ENCODE measurements around the gene JPH2.
A peak's percentile ranks its signal among the peaks of the same experiment; 100 is the strongest.

JPH2 gene

GRCh38 chr20:44091026-44091425 is 96.0 kb downstream of the JPH2 start:
- no peaks in the 10 kb centered on the region for H3K27me3 ChIP-seq (ENCODE audit: low read length)
- H3K79me2 ChIP-seq (ENCODE audit: insufficient read depth, low read length): no peaks in the 10 kb centered on the region
- no peak overlapping the region for H2AFZ ChIP-seq (ENCODE audit: low read depth, low read length, severe bottlenecking)
- H3K9me2 ChIP-seq (replicated peaks; ENCODE audit: insufficient read depth, low read length): no peaks in the 10 kb centered on the region
- no peak overlapping the region for H3K9ac ChIP-seq (ENCODE audit: low read length)
- TF ChIP-seq EZH2phosphoT487 (conservative IDR thresholded peaks at IDR 0.05; ENCODE audit: low read length): no peak
- no peak for TF ChIP-seq CTCF (IDR thresholded peaks at IDR 0.05; ENCODE audit: insufficient read depth, low read length, poor library complexity, severe bottlenecking)
- H3K4me3 ChIP-seq (ENCODE audit: insufficient read depth, low read length, poor library complexity, severe bottlenecking): no peak overlapping the region
- H3K9me3 ChIP-seq (ENCODE audit: insufficient read depth, low read length): no peaks in the 10 kb centered on the region
- H3F3A ChIP-seq (ENCODE audit: insufficient read depth): no peaks in the 10 kb centered on the region
- H4K20me1 ChIP-seq (ENCODE audit: low read depth, low read length): no peaks in the 10 kb centered on the region
- H3K36me3 ChIP-seq (ENCODE audit: low read length): no peaks in the 10 kb centered on the region
- H3K27ac ChIP-seq (ENCODE audit: low read depth, low read length): no peak overlapping the region
- no peak overlapping the region for H3K4me2 ChIP-seq (ENCODE audit: low read depth, low read length, poor library complexity, severe bottlenecking)

DNA sequence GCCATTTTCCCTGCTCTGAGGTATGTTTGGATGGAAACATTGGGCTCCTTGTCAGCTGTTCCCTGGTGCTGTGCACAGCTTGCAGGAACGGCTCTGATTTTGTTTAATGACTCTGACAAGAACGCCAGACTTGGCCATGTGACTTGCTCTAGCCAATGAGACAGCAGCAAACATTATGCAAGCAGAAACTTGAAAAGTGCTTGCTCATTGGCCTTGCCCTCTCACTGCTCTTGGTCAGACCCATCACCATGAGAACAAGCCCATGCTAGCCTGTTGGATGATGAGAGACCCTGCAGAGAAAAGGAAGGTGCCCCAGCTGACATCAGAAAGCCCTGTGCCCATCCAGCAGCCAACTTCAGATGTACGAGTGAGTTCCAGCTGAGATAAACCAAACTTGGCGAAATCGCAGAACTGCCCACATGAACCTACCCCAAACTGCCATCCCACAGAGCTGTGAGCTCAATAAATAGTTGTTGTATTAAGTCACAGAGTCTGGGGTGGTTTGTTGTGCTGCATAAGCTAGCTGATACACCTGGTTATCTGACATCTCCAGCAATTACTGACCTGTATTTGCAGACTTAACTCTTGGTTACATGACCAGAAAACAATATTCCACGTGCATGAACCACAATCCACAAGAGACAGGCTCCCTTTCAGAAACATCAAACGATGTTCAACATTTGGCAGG is 96.9 kb downstream of the JPH2 start:
- H2AFZ ChIP-seq (ENCODE audit: low read depth, low read length, severe bottlenecking): peak overlapping the region; percentile 66
- H3K4me3 ChIP-seq (ENCODE audit: insufficient read depth, low read length, poor library complexity, severe bottlenecking): no peak overlapping the region
- peak overlapping the region; percentile 33 for H3K4me2 ChIP-seq (ENCODE audit: low read depth, low read length, poor library complexity, severe bottlenecking)
- H3K9me3 ChIP-seq (ENCODE audit: insufficient read depth, low read length): no peaks in the 10 kb centered on the region
- no peaks in the 10 kb centered on the region for H3F3A ChIP-seq (ENCODE audit: insufficient read depth)
- no peaks in the 10 kb centered on the region for H4K20me1 ChIP-seq (ENCODE audit: low read depth, low read length)
- H3K27me3 ChIP-seq (ENCODE audit: low read length): no peaks in the 10 kb centered on the region
- TF ChIP-seq EZH2phosphoT487 (conservative IDR thresholded peaks at IDR 0.05; ENCODE audit: low read length) (no peak), CTCF (IDR thresholded peaks at IDR 0.05; ENCODE audit: insufficient read depth, low read length, poor library complexity, severe bottlenecking) (no peak)
- no peaks in the 10 kb centered on the region for H3K36me3 ChIP-seq (ENCODE audit: low read length)
- H3K27ac ChIP-seq (ENCODE audit: low read depth, low read length): no peak overlapping the region
- H3K79me2 ChIP-seq (ENCODE audit: insufficient read depth, low read length): no peaks in the 10 kb centered on the region
- no peak overlapping the region for H3K9ac ChIP-seq (ENCODE audit: low read length)
- H3K9me2 ChIP-seq (replicated peaks; ENCODE audit: insufficient read depth, low read length): no peaks in the 10 kb centered on the region

DNA sequence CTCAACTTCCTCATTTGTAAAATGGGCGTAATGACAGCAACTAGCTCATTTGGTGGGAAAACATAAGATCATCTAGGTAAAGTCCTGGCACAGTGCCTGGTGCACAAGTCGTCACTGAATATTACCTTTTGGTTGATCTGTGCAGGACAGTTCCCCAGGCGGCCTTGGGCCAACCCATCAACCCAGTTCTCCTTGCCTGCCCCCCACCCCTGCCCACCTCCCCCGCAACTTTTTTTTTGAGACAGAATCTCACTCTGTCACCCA is 99.2 kb downstream of the JPH2 start:
- TF ChIP-seq CTCF (IDR thresholded peaks at IDR 0.05; ENCODE audit: insufficient read depth, low read length, poor library complexity, severe bottlenecking): no peak
- no peak for TF ChIP-seq EZH2phosphoT487 (conservative IDR thresholded peaks at IDR 0.05; ENCODE audit: low read length)

More for the DNA sequence above, 99.2 kb downstream of the JPH2 start:
- Histone ChIP-seq H3F3A (ENCODE audit: insufficient read depth) (no peaks in the 10 kb centered on the region), H3K9me3 (ENCODE audit: insufficient read depth, low read length) (no peaks in the 10 kb centered on the region), H3K9me2 (replicated peaks; ENCODE audit: insufficient read depth, low read length) (no peaks in the 10 kb centered on the region), H2AFZ (ENCODE audit: low read depth, low read length, severe bottlenecking) (no peak overlapping the region), H3K27me3 (ENCODE audit: low read length) (no peaks in the 10 kb centered on the region), H4K20me1 (ENCODE audit: low read depth, low read length) (no peaks in the 10 kb centered on the region), H3K9ac (ENCODE audit: low read length) (no peak overlapping the region), H3K4me2 (ENCODE audit: low read depth, low read length, poor library complexity, severe bottlenecking) (no peak overlapping the region), H3K27ac (ENCODE audit: low read depth, low read length) (no peak overlapping the region), H3K79me2 (ENCODE audit: insufficient read depth, low read length) (no peaks in the 10 kb centered on the region), H3K4me3 (ENCODE audit: insufficient read depth, low read length, poor library complexity, severe bottlenecking) (no peak overlapping the region), H3K36me3 (ENCODE audit: low read length) (no peaks in the 10 kb centered on the region)

All from SU-DHL-6 (cell line).